Panc1 (cell line): ENCODE measurements around the gene CNNM2.

Experiments used
- POLR2AphosphoS5 ChIP-seq: IDR thresholded peaks from 2 replicates; pipeline ENCODE4 v1.6.1; 2012; ENCODE audit warnings: mild to moderate bottlenecking, low read depth, low read length, moderate library complexity
- SIN3A ChIP-seq: IDR thresholded peaks from 2 replicates; pipeline ENCODE4 v1.6.1; 2012; ENCODE audit warnings: low read depth, mild to moderate bottlenecking, low read length, moderate library complexity, borderline replicate concordance; ENCODE audit not compliant: insufficient read depth
- TF ChIP-seq, protein P1 (sequence below): fragments of 450-650 bp; IDR thresholded peaks from 2 replicates; pipeline ENCODE4 v1.5.1; 2017; ENCODE audit warnings: mild to moderate bottlenecking
- TF ChIP-seq, protein P2 (sequence below), 2 experiments: IDR thresholded peaks; 2 replicates each; pipeline ENCODE4 v1.6.1; 2011 to 2012; ENCODE audit warnings: low read depth in 2 of 2, control low read depth in 1 of 2, low read length in 1 of 2, mild to moderate bottlenecking in 1 of 2, moderate library complexity in 1 of 2; ENCODE audit not compliant: insufficient read depth in 1 of 2

DNA sequence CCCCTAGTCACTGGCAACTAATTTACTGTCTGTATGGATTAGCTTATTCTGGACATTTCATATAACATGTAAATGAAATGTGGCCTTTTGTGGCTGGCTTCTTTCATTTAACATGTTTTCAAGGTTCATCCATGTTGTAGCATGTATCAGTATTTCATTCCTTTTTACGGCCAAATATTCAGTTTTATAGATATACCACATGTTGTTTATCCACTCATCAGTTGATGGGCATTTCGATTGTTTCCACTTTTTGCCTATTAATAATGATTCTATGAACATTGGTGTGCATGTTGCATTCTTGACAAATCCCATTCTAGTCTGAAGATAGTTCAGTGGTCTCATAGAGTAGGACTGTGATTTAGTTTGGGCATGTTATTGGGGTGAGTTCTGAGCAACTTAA is 12.6 kb downstream of the CNNM2 start:
- TF ChIP-seq, protein P1, sequence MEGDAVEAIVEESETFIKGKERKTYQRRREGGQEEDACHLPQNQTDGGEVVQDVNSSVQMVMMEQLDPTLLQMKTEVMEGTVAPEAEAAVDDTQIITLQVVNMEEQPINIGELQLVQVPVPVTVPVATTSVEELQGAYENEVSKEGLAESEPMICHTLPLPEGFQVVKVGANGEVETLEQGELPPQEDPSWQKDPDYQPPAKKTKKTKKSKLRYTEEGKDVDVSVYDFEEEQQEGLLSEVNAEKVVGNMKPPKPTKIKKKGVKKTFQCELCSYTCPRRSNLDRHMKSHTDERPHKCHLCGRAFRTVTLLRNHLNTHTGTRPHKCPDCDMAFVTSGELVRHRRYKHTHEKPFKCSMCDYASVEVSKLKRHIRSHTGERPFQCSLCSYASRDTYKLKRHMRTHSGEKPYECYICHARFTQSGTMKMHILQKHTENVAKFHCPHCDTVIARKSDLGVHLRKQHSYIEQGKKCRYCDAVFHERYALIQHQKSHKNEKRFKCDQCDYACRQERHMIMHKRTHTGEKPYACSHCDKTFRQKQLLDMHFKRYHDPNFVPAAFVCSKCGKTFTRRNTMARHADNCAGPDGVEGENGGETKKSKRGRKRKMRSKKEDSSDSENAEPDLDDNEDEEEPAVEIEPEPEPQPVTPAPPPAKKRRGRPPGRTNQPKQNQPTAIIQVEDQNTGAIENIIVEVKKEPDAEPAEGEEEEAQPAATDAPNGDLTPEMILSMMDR: no peak
- no peak for TF ChIP-seq SIN3A
- no peak for TF ChIP-seq POLR2AphosphoS5
- TF ChIP-seq, protein P2, sequence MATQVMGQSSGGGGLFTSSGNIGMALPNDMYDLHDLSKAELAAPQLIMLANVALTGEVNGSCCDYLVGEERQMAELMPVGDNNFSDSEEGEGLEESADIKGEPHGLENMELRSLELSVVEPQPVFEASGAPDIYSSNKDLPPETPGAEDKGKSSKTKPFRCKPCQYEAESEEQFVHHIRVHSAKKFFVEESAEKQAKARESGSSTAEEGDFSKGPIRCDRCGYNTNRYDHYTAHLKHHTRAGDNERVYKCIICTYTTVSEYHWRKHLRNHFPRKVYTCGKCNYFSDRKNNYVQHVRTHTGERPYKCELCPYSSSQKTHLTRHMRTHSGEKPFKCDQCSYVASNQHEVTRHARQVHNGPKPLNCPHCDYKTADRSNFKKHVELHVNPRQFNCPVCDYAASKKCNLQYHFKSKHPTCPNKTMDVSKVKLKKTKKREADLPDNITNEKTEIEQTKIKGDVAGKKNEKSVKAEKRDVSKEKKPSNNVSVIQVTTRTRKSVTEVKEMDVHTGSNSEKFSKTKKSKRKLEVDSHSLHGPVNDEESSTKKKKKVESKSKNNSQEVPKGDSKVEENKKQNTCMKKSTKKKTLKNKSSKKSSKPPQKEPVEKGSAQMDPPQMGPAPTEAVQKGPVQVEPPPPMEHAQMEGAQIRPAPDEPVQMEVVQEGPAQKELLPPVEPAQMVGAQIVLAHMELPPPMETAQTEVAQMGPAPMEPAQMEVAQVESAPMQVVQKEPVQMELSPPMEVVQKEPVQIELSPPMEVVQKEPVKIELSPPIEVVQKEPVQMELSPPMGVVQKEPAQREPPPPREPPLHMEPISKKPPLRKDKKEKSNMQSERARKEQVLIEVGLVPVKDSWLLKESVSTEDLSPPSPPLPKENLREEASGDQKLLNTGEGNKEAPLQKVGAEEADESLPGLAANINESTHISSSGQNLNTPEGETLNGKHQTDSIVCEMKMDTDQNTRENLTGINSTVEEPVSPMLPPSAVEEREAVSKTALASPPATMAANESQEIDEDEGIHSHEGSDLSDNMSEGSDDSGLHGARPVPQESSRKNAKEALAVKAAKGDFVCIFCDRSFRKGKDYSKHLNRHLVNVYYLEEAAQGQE (IDR thresholded peaks at IDR 0.05; ENCODE audit: insufficient read depth in 1 of 2, low read depth in 2 of 2, low read length in 1 of 2): no peak
